HG03064 (cell line): ENCODE measurements around the gene AXIN1.
"Not testable (repeated sequence)": the region's sequence is repeated elsewhere in the genome, so short reads cannot be mapped to it uniquely, and the experiment has no call there.

Experiments
- ATAC-seq: cut with Tn5 transposase; IDR thresholded peaks from one replicate; pipeline ENCODE4 v1.9.1; 2021; ENCODE audit warnings: low read depth; ENCODE audit not compliant: unreplicated experiment

The AXIN1 gene

DNA sequence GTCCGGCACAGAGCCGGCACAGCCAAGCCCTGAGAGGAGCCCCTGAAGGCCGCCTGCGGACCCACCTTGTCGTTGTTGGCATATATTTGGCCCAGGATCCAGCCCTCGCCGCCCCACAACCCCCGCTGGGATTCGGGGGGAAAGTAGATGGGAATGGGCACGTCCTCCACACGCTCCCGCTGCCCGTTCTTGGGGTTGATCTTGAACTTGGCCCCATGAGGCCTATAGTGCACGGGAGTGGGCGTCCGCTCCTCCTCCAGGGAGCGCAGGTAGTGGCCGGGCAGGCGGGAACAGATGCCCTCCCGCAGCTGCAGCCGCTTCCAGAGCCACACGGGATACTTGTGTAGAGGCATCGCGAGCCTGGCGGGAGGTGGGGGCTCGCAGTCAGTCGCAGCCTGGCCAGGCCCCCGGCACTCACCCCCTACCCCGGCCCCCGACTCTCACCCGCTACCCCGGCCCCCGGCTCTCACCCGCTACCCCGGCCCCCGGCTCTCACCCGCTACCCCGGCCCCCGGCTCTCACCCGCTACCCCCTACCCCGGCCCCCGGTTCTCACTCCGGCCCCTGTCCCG is 17.4 kb upstream of the AXIN1 start:
- ATAC-seq, result no peak

DNA sequence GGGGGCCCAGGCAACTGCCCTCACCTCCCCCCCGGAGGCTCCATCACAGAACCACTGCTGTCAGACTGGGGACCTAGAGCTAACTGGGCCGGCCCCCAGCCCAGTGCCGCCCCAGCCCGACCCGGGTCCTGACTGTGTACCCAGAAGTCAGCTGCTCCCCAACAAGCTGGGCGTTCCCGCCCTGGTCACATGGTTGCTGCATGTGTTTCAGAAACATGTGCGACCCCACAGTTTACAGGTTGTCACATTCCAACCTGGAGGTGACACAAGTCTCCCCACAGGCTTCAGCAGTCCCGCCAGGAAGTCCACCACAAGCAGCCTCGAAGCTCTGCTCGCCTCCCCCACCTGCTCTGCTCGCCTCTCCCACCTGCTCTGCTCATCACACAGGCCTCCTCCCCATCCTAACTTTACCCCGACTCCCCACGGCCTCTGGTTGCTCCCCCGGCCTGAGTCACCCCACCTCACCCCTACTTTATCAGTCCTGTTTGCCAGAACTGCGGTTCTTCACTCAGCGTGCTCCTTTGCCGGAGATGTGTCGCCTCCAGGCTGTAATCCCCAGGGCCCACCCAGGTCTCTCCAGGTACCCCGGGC is 16.8 kb upstream of the AXIN1 start:
- ATAC-seq, result no peak

GRCh38 chr16:368388-369158 is 16.1 kb upstream of the AXIN1 start:
- no peak for ATAC-seq

GRCh38 chr16:367333-367903 is 14.9 kb upstream of the AXIN1 start:
- ATAC-seq, result no peak

DNA sequence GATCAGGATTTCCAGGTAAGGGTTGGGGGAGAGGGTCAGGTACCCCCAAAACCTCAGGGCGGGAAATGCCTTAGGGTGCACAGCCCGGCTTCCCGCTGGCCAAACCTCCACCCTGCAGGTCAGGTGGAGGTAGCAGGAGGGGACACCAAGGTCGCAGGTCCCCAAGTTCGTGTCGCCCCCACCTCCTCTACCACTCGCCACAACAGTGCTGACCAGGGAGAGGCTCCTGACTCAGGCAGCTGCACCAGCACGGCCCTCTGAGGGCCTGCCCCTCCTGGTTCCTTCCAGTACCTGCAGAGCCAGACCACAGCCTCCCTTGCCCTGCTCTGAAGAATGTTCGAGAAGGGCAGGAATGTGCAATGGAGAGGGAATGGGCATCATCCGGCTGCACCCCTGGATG is 14.0 kb upstream of the AXIN1 start:
- no peak for ATAC-seq

GRCh38 chr16:364595-365491 is 12.3 kb upstream of the AXIN1 start:
- ATAC-seq, result no peak

GRCh38 chr16:363766-364490 is 11.4 kb upstream of the AXIN1 start:
- ATAC-seq, result no peak

GRCh38 chr16:363110-363765 is 10.7 kb upstream of the AXIN1 start:
- no peak for ATAC-seq

- ATAC-seq, result not testable (repeated sequence)
Observed at GRCh38 chr16:362702-362999, 10.1 kb upstream of the AXIN1 start.

DNA sequence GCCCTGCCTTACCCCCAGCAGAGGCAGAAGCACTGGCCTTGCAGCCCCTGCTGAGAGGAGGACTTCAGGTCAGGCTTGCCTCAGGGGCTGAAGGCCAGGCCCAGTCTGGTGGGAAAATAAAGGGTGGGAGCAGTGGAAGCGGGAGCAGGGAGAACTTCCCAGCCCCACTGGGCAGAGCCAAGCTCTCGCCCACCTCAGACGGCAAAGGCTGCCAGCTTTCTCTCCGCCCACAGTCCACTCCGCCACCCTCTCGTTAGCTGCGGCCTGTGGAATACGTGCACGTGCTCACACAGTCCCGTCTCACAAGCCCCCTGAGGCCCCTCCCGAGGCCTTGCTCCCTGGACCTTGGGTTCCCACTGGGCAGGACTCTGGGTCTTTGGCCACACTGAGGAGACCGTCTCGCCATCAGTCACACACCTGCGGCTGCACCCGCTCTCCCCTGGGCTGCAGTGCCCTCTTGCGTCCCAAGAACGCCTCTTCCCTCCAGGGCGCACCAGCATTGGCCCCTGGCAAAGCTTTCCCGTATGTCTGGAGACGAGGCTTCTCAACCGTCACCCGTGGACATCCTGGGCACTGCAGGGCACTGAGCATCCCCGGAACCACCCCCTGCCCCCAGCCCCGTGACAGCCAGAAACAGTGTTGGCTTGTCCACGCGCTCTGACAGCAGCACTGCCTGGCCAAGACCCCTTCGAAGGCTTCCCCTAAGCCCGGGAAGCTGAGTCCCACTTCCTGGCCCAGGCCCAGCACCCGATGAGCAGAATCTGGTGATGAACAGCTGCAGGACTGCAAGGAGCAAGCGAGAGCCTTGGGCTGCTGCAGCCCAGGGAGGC is 9.6 kb upstream of the AXIN1 start:
- no peak for ATAC-seq

- ATAC-seq, result no peak
Observed at GRCh38 chr16:361341-361871, 8.9 kb upstream of the AXIN1 start.

DNA sequence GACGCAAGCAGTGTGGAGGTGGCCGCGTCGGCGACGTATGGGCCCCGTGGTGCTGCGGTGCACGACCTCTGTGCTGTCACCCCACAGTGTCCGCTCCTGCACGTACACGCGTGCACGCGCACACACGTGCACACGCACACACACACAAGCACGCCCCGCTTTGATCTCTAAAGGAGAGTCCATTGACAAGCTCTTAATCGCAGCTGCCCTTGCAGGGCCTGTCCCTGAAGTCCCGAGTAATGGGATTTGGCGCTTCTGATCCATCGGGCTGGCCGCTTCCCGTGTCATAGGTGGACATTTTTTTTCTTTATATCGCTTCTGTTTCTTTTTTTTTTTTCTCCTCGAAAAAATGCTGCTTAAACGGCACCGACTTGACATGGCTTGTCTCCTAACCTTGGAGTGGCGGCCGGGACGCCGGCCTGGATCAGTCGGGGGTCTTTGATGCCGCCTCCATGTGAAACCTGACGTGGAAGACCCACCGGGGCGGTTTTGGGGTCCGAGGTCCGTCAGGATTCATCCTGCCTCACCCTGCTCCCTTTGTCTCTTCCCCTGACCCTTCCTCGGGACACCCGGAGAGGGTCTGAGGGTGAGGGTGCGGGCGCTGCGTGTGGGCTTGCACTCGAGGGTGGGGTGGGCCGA is 8.3 kb upstream of the AXIN1 start:
- no peak for ATAC-seq

DNA sequence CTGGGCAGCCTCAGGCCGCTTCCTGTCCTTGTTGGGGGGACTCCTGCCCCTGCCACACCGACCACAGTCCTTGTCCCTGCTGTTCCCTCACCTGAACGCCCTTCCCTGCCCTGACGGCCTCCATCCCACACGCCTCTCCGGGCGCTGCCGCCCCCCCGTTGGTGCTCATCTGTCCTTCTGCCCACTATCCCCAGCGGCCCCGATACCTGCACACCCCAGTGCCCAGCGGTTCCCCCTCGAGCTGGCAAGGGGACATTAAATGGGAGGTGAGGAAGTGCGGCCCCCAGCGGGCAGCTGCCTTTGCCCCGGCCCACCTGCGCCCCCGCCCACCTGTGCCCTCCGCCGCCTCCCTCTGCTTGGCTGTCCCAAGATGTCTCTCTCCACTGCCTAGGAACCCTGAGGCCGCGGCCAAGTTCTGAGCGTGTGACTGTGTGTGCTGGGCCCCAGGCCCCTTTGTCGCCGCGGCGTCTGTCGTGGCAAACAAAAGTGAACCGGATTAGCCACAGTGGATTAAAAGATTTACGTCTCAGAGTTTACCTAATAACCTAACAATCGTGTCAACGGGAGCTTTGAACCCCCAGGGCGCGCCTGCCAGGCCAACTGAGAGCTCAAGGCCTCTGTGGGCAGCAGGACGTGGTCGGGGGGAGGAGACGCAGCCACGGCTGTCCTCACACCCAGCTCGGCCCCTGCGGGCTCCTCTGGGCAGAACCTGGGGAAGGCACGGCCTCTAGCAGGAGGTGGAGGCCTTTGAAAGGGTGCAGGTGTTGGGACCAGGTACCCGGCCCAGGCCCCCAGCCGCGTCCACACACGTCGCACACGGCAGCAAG is 7.6 kb upstream of the AXIN1 start:
- ATAC-seq, result no peak

DNA sequence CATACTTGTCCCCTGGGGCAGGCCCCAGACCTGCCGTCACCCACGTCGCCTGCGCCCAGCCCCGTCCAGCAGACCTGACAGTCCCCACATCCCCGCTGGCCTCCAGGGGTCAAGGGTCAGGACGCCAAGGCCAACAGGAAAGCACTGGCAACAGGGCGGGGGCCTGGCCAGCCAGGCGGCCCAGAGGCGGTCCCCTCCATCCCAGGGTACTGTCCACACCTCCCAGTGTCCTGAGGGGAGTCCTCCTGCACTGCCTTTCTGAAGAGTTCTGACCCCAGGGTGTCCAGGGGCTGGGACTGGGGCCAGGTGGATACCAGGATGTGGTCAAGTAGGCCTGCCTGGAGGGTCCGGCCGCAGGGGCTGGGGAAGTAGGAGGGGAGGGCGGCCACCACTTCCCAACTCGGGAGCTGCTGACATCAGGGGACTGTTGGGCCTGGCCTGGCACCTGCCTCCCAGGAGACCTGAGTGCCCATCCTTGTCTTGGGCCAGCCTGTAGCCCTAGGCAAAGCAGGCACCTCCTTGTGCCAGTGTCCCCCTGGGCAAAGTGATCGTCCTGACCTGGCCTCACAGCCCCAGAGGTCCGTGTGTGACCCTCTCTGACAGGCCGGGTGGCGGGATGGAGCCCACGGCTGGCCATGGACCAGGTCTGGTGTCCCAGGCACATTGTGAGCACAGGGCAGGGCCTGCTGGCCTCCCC is 6.7 kb upstream of the AXIN1 start:
- no peak for ATAC-seq

DNA sequence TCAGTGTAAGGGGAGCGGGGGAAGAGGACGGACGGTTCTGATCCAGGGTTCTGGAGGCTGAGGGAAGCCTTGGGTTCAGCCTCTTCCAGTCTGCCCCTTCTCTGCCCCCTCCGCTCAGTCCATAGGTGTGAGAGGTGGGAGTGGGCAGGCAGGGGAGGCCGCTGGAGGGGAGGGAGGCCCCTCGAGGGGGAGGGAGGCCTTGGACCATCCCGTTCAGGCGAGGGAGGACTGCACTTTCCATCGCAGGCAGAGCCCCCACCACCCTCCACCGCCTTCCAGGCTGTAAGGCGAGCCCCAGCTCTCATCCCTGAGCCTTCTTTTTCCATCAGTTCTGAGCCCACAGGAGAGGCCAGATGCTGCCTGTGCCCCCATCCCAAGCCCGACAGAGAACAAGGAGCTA is 4.2 kb upstream of the AXIN1 start:
- ATAC-seq, result no peak

GRCh38 chr16:354971-355461 is 2.5 kb upstream of the AXIN1 start:
- no peak for ATAC-seq
